SK-N-SH (cell line): Measurements from ENCODE around the gene OAS1.

ENCODE experiments used
- CTCF ChIP-seq: fragments of 200-600 bp; sonication (generic); IDR thresholded peaks from 2 replicates; pipeline ENCODE4 v1.6.1; 2017; ENCODE audit warnings: antibody characterized with exemption, mild to moderate bottlenecking, moderate library complexity
- IRF3 ChIP-seq: fragments of 150-350 bp; IDR thresholded peaks from 2 replicates; pipeline ENCODE4 v1.6.1; 2016; ENCODE audit warnings: mild to moderate bottlenecking, low read depth, low read length
- POLR2AphosphoS5 ChIP-seq: IDR thresholded peaks from 2 replicates; pipeline ENCODE4 v1.6.1; 2012; ENCODE audit warnings: low read depth, low read length
- SMC3 ChIP-seq: IDR thresholded peaks from 2 replicates; pipeline ENCODE4 v1.6.1; 2012; ENCODE audit warnings: low read depth, low read length, improper control_type of control experiment
- USF2 ChIP-seq: fragments of 150-350 bp; IDR thresholded peaks from 2 replicates; pipeline ENCODE4 v1.6.1; 2017; ENCODE audit warnings: antibody characterized with exemption, low read length, low read depth, borderline replicate concordance

GRCh38 chr12:112964067-112964670 lies 57.4 kb downstream of the OAS1 start:
- TF ChIP-seq USF2: no peak
- no peak for TF ChIP-seq POLR2AphosphoS5
- TF ChIP-seq SMC3: no peak
- TF ChIP-seq CTCF: no peak
- no peak for TF ChIP-seq IRF3
